ENCODE results near the gene USP2.
"Not testable (repeated sequence)": the region's sequence is repeated elsewhere in the genome, so short reads cannot be mapped to it uniquely, and the experiment has no call there.

USP2 gene

DNA sequence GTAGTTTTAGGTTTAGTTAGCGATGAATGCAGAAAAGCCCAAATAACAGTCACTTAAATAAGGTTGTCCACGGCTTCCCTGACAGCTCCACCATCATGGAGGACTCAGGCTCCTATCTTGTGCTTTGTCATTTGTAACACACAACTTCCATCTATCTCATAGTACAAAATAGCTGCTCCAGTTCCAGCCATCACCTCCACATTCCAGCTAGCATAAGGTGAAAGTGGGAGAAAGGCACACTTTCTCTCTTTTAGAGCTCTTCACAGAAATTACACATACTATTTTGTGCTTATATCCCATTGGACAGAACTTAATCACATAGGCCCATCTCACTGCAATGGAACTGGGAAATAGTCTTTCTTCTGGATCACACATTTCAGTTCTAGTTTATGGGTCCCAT lies 32.8 kb upstream of the USP2 start:
- DNase-seq (ENCODE audit: low spot score) = no peak

DNA sequence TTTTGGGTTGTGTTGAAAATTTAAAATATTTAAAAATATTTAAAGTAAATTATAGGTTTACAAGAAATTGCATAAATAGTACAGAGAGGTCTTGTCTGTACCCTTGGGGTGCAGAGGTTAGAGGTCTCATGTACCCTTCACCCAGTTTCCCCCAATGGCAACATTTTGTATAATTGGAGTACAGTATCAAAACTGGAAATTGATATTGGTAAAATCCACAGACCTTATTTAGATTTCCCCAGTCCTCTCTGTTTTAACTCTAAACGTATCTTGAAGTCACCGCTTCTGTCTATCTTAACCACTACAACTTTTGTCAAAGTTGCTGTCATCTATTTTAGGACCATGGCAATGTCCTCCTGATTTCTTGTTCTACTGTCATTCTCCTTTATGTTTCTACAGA lies 30.6 kb upstream of the USP2 start:
- no peak for DNase-seq (ENCODE audit: low spot score)

DNA sequence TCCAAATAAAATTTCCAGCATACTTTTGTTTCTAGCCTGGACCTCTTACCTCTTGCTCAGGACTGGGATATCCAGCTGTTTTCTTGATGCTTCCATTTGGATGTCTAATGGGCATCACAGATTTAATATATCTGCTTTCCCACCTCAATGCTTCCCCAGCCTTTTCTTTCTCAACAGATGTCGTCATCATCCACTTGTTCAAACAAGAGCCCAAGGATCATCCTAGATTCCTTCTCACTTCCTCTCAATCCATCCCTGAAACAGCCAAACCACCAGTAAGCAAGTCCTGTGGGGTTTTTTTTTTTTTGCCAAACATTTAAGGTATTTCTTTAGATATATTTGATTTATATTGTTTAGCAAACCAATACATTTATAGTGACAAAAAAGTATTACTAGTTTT lies 29.0 kb upstream of the USP2 start:
- DNase-seq (ENCODE audit: low spot score) = no peak

DNA sequence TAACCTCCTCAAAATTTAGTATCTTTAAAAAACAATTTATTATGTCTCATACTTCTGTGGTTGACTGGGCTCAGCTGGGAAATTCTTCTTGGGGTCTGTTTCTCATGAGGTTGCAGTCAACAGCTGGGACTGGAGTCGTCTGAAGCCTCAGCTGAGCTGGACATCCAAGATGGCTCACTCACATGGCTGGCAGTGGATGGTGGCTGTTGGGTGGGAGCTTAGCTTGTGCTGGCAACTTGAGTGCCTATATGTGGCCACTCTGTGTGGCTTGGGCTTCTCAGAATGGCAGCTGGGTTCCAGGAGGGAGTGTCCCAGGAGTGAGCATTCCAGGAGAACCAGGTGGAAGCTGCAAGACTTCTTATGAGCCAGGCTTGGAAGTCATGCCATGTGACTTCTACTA lies 28.2 kb upstream of the USP2 start:
- no peak for DNase-seq (ENCODE audit: low spot score)

DNA sequence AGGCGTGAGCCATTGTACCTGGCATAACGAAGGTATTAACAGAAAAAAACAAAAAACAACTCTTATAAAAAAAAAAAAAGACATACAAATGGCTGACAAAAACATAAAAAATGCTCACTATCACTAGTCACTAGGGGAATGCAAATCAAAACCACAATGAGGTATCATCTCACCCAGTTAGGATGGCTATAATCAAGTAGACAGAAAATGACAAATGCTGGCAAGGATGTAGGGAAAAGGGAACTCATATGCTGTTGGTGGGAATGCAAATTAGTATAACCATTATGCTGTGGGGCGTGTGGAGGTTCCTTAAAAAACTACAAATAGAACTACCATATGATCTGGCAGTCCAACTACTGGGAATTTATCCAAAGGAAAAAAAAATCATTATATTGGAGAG lies 24.5 kb upstream of the USP2 start:
- DNase-seq (ENCODE audit: low spot score) = no peak

DNA sequence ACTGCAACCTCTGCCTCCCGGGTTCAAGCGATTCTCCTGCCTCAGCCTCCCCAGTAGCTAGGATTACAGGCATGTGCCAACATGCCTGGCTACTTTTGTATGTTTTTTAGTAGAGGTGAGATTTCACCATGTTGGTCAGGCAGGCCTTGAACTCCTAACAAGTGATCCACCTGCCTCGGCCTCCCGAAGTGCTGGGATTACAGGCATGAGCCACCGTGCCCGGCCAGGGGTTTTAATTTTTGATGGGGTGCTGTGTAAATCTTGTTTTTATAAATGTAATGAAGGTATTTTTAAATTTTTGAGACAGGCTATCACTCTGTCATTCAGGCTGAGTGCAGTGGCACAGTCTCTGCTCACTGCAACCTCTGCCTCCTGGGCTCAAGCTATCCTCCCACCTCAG lies 24.0 kb upstream of the USP2 start:
- not testable (repeated sequence) for DNase-seq (ENCODE audit: low spot score)

DNA sequence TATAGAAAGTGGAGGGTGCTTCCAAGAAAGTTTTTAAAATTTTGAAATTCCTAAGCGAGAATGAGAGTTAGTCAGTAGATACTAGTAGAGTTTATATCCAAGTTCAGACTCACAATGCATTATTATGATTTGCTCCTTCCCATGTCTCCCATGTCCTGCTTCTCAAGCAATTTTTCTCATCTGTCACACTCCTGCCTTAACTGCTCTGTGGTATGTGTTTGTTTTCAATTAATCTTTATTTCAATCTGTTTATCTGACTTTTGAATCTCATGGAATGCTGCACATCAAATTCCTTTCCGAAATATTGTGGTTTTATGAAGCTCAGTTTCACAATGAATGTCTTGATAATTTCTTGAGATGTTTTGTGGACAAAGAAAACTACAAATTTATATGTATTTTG lies 23.4 kb upstream of the USP2 start:
- no peak for DNase-seq (ENCODE audit: low spot score)

DNA sequence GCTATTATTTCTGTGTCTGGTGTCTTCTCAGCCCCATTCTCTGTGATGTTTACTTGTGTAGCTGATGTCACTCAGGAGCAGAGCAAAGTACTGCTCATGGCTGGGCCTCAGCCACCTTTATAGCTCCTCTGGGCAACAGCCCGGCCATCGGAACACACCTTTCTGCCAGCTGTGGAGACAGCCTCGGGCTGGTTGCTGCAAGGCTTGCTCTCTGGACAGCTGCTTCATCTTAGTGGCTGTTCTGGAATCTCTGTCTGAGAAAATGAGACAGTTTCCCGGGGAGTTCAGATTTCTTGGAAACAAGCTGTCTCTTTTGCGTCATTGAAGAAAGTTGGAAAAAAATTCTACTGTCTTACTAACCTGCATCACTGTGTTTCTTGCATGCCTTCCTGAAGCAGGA lies 21.5 kb upstream of the USP2 start:
- no peak for DNase-seq (ENCODE audit: low spot score)

DNA sequence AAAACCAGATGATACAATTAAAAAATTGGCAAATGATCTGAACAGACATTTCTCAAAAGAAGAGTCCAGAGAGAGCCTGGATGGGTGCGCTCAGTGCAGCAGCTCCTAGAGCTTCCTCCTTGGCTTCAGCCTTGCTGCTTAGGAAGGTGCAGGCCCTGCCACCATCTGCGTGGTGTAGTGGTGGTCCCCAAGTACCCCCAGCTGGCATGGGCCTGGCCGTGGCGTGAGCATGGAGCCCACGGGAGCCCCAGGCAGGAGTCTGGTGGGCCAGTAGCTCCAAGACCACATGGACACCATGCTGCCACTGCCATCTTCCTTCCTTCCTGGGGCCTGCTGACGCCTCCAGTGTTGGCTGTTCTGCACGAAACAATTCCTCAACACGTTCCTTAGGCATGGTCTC lies 21.0 kb upstream of the USP2 start:
- no peak for DNase-seq (ENCODE audit: low spot score)

DNA sequence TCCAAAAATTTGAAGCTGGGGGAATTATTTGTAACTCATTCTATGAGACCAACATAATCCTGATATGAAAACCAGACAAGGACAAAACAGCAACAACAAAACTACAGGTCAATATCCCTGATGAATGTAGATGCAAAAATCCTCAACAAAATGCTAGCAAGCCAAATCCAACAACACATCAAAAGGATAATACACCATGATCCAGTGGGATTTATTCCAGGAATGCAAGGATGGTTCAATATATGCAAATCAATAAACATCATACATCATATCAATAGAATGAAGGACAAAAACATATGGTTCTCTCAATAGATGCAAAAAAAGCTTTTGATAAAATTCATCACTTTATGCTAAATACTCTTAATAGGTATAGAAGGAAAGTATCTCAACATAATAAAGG lies 19.4 kb upstream of the USP2 start:
- no peak for DNase-seq (ENCODE audit: low spot score)

DNA sequence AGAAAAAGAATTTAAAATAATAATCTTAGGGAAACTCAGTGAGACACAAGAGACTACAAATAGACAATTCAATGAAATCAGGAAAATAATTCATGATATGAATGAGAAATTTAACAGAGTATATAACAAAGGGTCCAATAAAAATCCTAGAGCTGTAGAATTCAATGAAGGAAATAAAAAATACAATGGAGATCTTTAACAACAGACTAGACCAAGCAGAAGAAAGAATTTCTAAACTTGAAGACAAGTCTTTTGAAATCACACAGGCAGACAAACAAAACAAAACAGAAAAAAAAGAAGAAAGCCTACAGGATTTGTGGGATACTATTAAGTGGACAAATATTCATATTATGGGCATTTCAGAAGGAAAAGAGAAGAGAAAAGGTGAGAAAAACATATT lies 16.2 kb upstream of the USP2 start:
- no peak for DNase-seq (ENCODE audit: low spot score)

DNA sequence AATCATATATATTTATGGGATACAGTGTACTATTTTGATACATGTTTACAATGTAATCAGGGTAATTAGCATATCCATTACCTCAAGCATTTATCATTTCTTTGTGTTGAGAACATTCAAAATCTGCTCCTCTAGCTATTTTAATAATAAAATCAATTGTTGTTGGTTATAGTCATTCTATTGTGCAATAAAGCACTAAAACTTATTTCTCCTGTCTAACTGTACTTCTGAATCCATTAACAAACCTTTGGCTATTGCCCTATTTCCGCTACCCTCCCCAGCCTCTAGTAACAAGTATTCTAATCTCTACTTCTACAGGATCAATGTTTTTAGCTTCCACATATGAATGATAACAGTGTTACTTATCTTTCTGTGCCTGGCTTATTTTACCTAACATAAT lies 15.3 kb upstream of the USP2 start:
- DNase-seq (ENCODE audit: low spot score) = no peak

DNA sequence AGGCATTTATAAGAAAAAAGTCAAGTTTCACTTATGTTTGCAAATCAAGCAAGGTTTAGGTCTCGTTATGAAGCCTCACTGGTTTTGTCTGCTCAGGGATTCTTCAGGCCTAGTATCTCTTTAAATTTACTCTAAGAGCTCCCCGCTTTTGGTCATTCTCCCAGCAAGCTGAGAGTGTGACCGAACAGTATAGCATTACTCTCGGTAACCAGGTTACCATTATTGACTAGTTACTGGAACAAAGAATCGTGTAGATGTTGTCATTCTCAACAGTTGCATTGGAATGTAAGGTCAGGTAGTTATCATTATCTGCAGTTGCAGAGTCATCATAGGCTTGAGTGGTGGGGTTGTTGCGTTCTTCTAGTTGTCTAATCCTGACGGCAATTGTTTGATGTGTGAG lies 9.8 kb upstream of the USP2 start:
- no peak for DNase-seq (ENCODE audit: low spot score)

DNA sequence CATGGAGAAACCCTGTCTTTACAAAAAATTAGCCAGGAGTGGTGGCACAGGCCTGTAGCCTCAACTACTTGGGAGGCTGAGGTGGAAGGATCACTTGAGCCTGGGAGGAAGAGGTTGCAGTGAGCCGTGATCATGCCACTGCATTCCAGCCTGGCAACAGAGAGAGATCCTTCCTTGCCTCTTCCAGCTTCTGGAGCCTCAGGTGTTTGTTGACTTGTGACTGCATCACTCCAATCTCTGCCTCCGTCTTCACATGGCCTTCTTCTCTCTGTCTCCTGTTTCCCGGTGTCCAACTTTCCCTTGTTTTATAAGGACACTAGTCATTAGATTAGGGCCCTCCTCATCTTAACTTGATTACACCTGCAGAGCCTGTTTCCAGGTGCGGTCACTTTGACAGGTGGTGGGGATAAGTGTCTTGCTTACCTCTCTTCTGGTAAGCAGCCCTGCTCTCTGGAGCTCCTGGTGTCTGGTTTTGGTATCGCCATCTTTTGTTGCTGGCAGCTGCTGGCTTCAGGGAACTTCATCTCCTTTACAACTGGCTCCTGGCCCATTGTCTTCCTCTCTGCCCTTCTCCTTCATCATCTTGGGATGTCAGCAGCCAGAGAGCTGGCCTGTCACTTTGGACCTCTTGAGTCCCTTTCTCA lies 8.2 kb upstream of the USP2 start:
- DNase-seq (ENCODE audit: low spot score) = no peak

DNA sequence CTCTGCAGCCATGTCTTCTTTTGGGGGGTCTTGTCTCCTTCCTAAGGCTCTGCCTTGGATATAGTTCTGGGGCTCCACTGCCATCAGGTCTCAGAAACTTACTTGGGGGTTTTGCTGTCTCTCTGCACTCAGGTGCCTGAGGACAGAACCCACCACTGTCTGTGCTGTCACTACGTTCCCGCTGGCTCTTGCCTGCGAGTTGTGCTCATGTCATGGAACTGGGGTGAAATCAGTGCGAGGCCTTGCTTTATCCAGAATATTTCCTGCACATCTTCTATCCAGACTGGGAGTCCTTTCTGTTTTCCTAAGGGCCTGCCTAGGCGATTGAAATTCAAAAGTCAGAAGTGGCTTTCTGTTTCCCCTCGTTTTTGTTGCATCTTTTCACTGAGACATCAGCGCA lies 6.6 kb upstream of the USP2 start:
- no peak for DNase-seq (ENCODE audit: low spot score)

DNA sequence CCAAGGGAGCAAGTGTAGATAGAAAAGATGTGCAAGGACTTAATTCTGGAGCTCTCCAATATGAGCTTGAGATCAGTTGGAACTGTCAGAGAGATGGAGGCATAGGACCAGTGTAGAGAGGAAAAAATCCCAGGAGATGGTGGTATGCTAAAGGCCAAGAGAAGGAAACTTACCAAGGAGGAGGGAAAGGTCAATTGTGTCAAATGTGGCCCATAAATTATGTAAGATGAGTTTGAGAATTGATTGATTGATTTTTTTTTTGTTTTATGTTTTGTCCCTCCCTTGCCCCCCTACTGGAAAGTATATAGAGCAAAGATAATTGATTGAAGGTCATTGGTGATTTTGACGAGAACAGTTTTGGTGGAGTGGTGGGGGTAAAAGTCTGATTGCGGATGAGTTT lies 2.8 kb upstream of the USP2 start:
- no peak for DNase-seq (ENCODE audit: low spot score)

DNA sequence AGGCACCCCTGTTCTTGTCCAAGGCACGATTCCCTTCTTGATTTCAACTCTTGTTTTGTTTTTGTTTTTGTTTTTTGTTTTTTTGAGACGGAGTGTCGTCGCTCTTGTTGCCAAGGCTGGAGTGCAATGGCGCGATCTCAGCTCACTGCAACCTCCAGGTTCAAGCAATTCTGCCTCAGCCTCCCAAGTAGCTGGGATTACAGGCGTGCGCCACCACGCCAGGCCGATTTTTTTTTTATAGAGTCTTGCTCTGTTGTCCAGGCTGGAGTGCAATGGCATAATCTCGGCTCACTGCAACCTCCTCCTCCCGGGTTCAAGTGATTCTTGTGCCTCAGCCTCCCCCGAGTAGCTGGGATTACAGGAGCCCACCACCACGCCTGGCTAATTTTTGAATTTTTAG lies 1.0 kb upstream of the USP2 start:
- not testable (repeated sequence) for DNase-seq (ENCODE audit: low spot score)

DNA sequence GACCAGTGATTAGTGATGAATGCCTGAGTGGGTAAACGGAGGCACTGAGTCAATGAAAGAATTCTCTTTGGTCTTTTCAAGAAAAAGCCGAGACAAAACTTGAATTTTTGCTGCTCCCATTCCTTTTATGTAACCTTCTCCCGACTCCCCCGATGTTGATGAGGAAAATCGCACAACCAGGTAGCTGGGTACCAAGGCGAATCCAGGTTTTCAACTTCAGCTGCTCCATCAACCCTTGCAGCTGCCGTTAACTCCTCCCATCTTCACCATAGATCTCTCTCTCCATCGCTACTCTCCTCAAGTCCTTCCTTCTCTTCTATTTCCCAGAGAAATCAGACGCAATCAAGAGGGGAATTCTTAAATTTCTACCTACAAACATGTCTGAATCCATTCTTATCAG lies 611 bp upstream of the USP2 start:
- no peak for DNase-seq (ENCODE audit: low spot score)

DNA sequence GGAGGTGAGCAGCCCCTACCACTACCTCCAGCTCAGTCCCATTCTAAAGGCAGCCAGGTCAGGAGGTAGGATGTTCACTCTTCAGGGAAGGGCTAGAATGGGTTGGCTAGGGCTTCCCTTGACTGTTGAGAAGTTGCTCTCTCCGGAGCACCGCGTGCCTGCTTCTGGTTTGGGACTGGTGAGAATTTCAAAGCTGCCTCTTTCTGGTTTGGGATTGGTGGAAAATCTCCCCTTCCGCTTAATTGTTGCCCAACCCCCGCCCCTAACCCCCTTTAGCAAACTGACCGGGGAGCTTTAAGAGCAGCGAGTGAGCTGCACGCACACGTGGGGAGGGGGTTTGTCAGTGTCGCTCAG lies 686 bp downstream of the USP2 start:
- no peak for DNase-seq (ENCODE audit: low spot score)

DNA sequence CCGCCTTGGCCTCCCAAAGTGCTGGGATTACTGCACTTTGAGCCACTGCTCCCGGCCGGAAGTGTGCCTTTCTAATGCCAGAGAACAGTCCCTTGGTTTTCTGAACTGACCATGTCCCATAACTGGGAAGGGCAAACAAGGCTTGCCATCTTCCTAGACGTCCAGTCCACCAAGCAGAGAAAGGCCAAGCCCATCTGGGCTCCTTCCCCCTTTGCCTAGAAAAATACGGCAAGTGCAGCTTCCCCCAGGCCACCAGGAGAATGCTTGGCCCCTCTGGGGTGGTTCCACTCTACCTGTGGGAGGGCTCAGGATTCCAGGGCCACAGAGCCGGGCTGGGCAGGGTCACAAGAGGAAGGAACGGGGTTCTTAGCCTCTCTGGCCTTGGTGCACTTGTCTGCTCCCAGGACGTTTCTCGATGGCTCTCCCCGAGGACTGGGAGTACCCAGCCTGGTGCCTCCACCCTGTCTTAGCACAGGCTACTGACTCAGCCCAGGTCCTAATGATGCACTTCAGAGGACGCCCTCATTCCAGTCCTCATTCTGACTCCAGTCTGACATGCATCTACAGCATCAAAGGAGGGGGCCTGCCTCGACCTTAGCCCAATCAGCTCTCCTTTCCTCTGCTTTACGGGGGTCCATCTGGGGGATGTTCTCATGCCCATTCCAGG lies 1.2 kb downstream of the USP2 start:
- DNase-seq (ENCODE audit: low spot score) = no peak

DNA sequence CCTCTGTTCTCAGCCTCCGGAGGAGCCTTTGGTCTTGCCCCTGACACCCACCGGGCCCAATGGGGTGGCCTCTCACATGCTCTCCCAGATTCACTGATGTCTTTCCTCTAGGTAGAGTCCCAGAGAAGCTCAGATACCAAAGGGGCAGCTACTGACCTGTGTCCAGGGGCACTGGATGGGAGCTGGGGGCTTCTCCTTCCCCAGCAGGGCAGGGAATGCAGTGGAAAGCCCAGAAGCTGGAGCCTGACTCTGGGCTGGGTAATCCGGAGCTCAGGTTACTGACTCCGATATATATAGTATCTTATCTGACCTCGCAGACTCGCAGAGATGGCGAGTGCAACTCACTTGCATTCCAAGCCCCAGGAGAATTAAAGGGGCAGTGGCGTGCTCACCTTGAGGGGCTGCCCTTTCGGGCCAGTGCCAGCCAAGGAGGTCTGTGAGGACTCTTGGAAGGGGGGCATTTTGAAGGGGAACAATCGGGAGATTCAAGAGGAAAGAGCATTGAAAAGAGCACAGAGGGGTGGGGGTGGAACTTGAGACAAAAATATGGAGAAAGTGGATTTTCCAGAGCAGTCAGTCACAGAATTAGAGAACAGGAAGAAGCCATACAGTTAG lies 2.5 kb downstream of the USP2 start:
- no peak for DNase-seq (ENCODE audit: low spot score)

DNA sequence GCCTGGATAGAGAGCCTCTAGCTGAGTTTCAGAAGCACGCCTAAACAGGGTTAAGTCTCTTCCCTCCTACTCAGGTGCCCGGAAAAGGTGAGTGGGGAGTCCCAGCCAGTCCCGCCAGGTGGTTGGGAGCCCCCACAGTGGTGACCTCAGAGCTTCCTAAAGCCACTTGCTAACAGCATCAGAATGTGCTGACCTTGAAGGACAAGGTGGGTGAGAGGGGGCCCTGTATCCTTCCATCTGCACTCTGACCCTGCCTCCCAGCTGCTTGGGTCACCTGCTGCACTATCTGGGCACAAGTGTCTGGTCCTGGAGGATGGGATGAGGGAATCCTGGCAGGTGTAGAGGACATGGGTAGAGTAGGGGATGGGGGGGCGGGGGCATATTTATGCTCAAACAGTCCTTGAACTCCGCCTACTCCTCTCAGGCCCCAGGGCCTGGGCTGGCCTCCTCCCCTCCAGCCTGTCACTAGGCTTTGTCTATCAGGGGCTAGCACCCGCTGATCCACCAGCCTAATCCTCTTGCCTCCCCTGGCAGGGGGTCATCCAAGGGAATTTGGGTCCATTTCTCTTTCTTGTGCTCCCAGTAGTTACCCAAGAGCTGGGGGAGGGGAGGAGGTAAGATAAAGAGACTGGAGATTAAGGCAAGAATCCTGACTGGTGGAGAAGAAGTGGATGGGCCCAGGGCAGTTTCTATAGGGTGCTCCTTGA lies 3.4 kb downstream of the USP2 start:
- DNase-seq (ENCODE audit: low spot score) = no peak

DNA sequence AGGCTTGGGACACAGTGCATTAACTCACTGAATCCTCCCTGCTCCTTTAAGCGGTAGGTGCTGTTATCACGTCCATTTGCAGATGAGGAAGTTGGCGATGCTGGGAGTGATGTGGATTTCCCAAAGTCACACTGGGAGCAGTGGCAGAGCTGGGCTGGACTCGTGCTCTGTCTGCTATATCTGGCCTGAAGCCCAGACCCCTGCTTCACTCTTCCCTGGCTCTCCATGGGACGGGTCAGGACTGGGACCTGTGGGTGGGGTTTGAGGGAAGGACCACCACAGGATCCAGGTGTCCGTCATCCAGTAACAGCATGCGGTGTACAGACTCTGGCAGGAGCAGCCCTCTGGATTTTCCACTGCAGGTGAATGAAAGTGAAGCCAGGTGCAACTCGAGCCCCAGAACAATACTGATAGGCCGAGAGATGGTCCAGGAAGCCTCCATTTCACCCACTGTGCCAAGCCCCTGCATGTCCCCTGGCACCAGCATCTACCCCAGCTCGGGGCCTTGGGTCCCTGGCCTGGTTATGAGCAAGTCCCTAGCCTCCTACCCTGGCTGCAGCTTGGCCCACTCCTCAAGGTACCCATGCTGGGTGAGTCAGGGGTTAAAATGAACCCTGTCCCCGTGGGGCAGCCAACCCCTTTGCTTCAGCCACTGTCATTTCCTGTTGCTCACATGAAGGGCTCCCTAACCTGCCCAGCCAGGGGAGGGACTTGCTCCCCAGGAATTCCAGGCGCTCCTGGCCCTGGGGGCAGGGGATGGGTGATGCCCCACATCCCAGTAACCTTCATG lies 4.2 kb downstream of the USP2 start:
- DNase-seq (ENCODE audit: low spot score) = no peak
